Vagina (tissue), 2 donors: Measurements from ENCODE around the gene P3H4.

Experiments
- CTCF ChIP-seq, 3 experiments: fragments of 450-650 bp in 2 of 3; fragments of 200-600 bp in 1 of 3; sonication (generic) in 1 of 3; IDR thresholded peaks; one replicate each; pipeline ENCODE4 v1.5.1; 2017 to 2019; ENCODE audit warnings: antibody characterized with exemption in 3 of 3, mild to moderate bottlenecking in 2 of 3, moderate library complexity in 2 of 3
- POLR2AphosphoS5 ChIP-seq, 2 donors: sonication (generic); formaldehyde crosslinking; IDR thresholded peaks; one replicate each; pipeline ENCODE4 v1.9.0; 2017; ENCODE audit warnings: antibody characterized with exemption in 2 of 2, mild to moderate bottlenecking in 2 of 2, low read depth in 1 of 2; ENCODE audit not compliant: insufficient read depth in 1 of 2

DNA sequence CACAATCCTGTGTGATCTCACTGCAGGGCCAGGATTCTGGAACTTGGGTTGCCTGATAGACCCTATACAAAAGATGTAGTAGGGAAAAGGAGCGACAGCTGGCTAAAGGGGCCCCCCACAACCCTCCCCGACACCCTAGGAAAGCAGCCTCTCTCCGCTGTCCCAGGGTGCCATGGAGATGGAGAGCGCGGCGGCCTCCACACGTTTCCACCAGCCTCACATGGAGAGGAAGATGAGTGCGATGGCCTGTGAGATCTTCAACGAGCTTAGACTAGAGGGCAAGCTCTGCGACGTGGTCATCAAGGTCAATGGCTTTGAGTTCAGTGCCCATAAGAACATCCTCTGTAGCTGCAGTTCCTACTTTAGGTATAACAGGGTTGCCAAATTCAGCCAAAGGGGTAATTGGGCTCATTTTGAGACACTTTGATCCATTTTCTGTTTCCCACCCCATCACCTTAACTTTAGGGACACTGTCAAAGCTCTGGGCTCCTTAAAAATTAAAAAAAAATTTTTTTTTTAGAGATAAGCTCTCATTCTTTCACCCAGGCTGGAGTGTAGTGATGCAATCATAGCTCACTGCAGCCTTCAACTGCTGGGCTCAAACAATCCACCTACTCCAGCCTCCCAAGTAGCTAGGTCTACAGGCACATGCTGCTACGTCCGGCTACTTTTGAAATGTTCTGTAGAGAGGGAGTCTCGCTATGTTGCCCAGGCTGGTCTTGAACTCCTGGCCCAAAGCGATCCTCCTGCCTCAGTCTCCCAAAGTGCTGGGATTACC, 26.2 kb upstream of the P3H4 start, which contains the start of gene KLHL10:
- TF ChIP-seq POLR2AphosphoS5 (IDR thresholded peaks at IDR 0.05; ENCODE audit: insufficient read depth in 1 of 2, low read depth in 1 of 2) (no peak), CTCF (IDR thresholded peaks at IDR 0.05) (no peak)
